ENCODE measurements around the gene GLI1.
A peak's percentile ranks its signal among the peaks of the same experiment; 100 is the strongest.

Gene GLI1

GRCh38 chr12:57461917-57462250 lies 2.3 kb downstream of the GLI1 start:
- DNase-seq, result no peak

- DNase-seq, result peak; percentile 92
Measured at GRCh38 chr12:57462251-57462911, 2.8 kb downstream of the GLI1 start.

- no peak for DNase-seq
Measured at GRCh38 chr12:57462912-57463253, 3.3 kb downstream of the GLI1 start.

- no peak for DNase-seq
Measured at GRCh38 chr12:57464569-57464968, 5.0 kb downstream of the GLI1 start.

GRCh38 chr12:57465030-57465746 lies 5.6 kb downstream of the GLI1 start:
- no peak for DNase-seq

GRCh38 chr12:57465747-57466505 lies 6.3 kb downstream of the GLI1 start:
- no peak for DNase-seq

- DNase-seq, result no peak
Measured at GRCh38 chr12:57467212-57467874, 7.8 kb downstream of the GLI1 start.

GRCh38 chr12:57467915-57468314 lies 8.3 kb downstream of the GLI1 start:
- DNase-seq, result no peak

GRCh38 chr12:57469296-57470164 lies 9.9 kb downstream of the GLI1 start:
- no peak for DNase-seq

- no peak for DNase-seq
Measured at GRCh38 chr12:57470286-57470969, 10.8 kb downstream of the GLI1 start.

GRCh38 chr12:57470970-57471656 lies 11.5 kb downstream of the GLI1 start:
- no peak for DNase-seq

GRCh38 chr12:57471661-57472060 lies 12.1 kb downstream of the GLI1 start:
- no peak for DNase-seq

- no peak for DNase-seq
Measured at GRCh38 chr12:57472391-57472790, 12.8 kb downstream of the GLI1 start.

- DNase-seq, result no peak
Measured at GRCh38 chr12:57473392-57473791, 13.8 kb downstream of the GLI1 start.

GRCh38 chr12:57473886-57474285 lies 14.3 kb downstream of the GLI1 start:
- DNase-seq, result no peak

GRCh38 chr12:57474430-57474829 lies 14.8 kb downstream of the GLI1 start:
- no peak for DNase-seq

GRCh38 chr12:57474862-57475261 lies 15.3 kb downstream of the GLI1 start:
- no peak for DNase-seq

GRCh38 chr12:57475271-57476161 lies 15.9 kb downstream of the GLI1 start:
- DNase-seq, result no peak

- DNase-seq, result peak; percentile 82
Measured at GRCh38 chr12:57476162-57476992, 16.8 kb downstream of the GLI1 start.

Measured in CD4-positive, alpha-beta T cell treated with Interleukin-10 for 1 hour (primary cell).